HEK293 (cell line): ENCODE results near the gene MRTFA.

Experiments
- CTCF ChIA-PET: fragments of 350-600 bp; formaldehyde crosslinking; extraction: SDS; loops from one replicate; lab custom pipeline; 2021; ENCODE audit warnings: antibody characterized with exemption; lab: Yijun Ruan, JAX
- POLR2A ChIA-PET: fragments of 300-600 bp; formaldehyde crosslinking; extraction: SDS; loops from one replicate; lab custom pipeline; 2020; ENCODE audit warnings: antibody characterized with exemption, inconsistent platforms; lab: Yijun Ruan, JAX
- H3K27ac ChIP-seq: fragments of 200-500 bp; sonication (Bioruptor generic); 2 replicates; pipeline ENCODE4 v1.5.1; 2014; ENCODE audit warnings: low read depth, low read length, control low read depth, inconsistent platforms; ENCODE audit errors: extremely low read depth
- H3K36me3 ChIP-seq, 2 experiments: fragments of 200-500 bp in 1 of 2; sonication (Bioruptor generic) in 1 of 2; 1 replicate in 1 of 2; 2 replicates in 1 of 2; pipeline ENCODE4 v1.5.1; 2014 to 2017; ENCODE audit warnings: inconsistent platforms in 2 of 2, low read length in 2 of 2; ENCODE audit not compliant: control insufficient read depth in 2 of 2, insufficient read depth in 1 of 2
- H3K4me1 ChIP-seq: fragments of 200-500 bp; sonication (Bioruptor generic); 2 replicates; pipeline ENCODE4 v1.5.1; 2014; ENCODE audit warnings: mild to moderate bottlenecking, low read length, inconsistent platforms; ENCODE audit not compliant: control insufficient read depth, insufficient read depth
- H3K4me3 ChIP-seq: 2 replicates; pipeline ENCODE4 v1.5.1; 2011; ENCODE audit warnings: low read depth, mild to moderate bottlenecking, control low read depth, low read length, moderate library complexity
- H3K9me3 ChIP-seq: fragments of 200-500 bp; sonication (Bioruptor generic); 2 replicates; pipeline ENCODE4 v1.5.1; 2014; ENCODE audit warnings: low read depth, low read length, inconsistent platforms; ENCODE audit not compliant: control insufficient read depth, insufficient read depth
- HOXD13 ChIP-seq: sonication (generic); formaldehyde crosslinking; IDR thresholded peaks from 2 replicates; pipeline ENCODE4 v1.8.0; 2022; ENCODE audit warnings: missing genetic modification reagents, borderline replicate concordance
- SCRT1 ChIP-seq: fragments of 450-650 bp; formaldehyde crosslinking; IDR thresholded peaks from 2 replicates; pipeline ENCODE4 v1.5.1; 2016; ENCODE audit warnings: missing biosample characterization, missing genetic modification characterization, borderline replicate concordance
- SP7 ChIP-seq: fragments of 450-650 bp; formaldehyde crosslinking; IDR thresholded peaks from 2 replicates; pipeline ENCODE4 v1.5.1; 2016; ENCODE audit warnings: missing biosample characterization, missing genetic modification characterization
- ZBTB1 ChIP-seq: fragments of 450-650 bp; formaldehyde crosslinking; IDR thresholded peaks from 2 replicates; pipeline ENCODE4 v1.5.1; 2016; ENCODE audit warnings: missing biosample characterization, missing genetic modification characterization
- ZNF112 ChIP-seq: fragments of 450-650 bp; formaldehyde crosslinking; IDR thresholded peaks from 2 replicates; pipeline ENCODE4 v1.5.0; 2017; ENCODE audit warnings: missing biosample characterization, missing genetic modification characterization
- ZNF239 ChIP-seq: fragments of 450-650 bp; formaldehyde crosslinking; IDR thresholded peaks from 2 replicates; pipeline ENCODE4 v1.5.1; 2016; ENCODE audit warnings: missing biosample characterization, missing genetic modification characterization
- ZNF341 ChIP-seq: fragments of 450-650 bp; formaldehyde crosslinking; IDR thresholded peaks from 2 replicates; pipeline ENCODE4; 2016; ENCODE audit warnings: low read depth, missing biosample characterization, missing genetic modification characterization
- ZNF394 ChIP-seq: fragments of 450-650 bp; formaldehyde crosslinking; IDR thresholded peaks from 2 replicates; pipeline ENCODE4 v1.5.1; 2016; ENCODE audit warnings: missing biosample characterization, missing genetic modification characterization, mild to moderate bottlenecking, moderate library complexity, borderline replicate concordance
- ZNF501 ChIP-seq: fragments of 450-650 bp; formaldehyde crosslinking; IDR thresholded peaks from 2 replicates; pipeline ENCODE4 v1.5.1; 2016; ENCODE audit warnings: missing biosample characterization, missing genetic modification characterization
- ZNF510 ChIP-seq: fragments of 450-650 bp; formaldehyde crosslinking; IDR thresholded peaks from 2 replicates; pipeline ENCODE4 v1.5.1; 2018; ENCODE audit warnings: mild to moderate bottlenecking, missing genetic modification characterization, missing biosample characterization; ENCODE audit not compliant: insufficient replicate concordance
- ZNF530 ChIP-seq: fragments of 450-650 bp; formaldehyde crosslinking; IDR thresholded peaks from 2 replicates; pipeline ENCODE4 v1.5.1; 2016; ENCODE audit warnings: low read depth, missing biosample characterization, missing genetic modification characterization
- ZNF558 ChIP-seq: fragments of 450-650 bp; formaldehyde crosslinking; IDR thresholded peaks from 2 replicates; pipeline ENCODE4 v1.5.1; 2016; ENCODE audit warnings: missing biosample characterization, missing genetic modification characterization
- ZNF654 ChIP-seq: fragments of 450-650 bp; formaldehyde crosslinking; IDR thresholded peaks from 2 replicates; pipeline ENCODE4 v1.5.1; 2016; ENCODE audit warnings: low read depth, missing biosample characterization, missing genetic modification characterization
- ZNF777 ChIP-seq: fragments of 450-650 bp; formaldehyde crosslinking; IDR thresholded peaks from 2 replicates; pipeline ENCODE4 v1.5.1; 2017; ENCODE audit warnings: missing biosample characterization, missing genetic modification characterization, borderline replicate concordance
- ZNF792 ChIP-seq: fragments of 450-650 bp; formaldehyde crosslinking; IDR thresholded peaks from 2 replicates; pipeline ENCODE4 v1.5.1; 2016; ENCODE audit warnings: missing biosample characterization, missing genetic modification characterization
- ZNF837 ChIP-seq: fragments of 450-650 bp; formaldehyde crosslinking; IDR thresholded peaks from 2 replicates; pipeline ENCODE4 v1.5.1; 2016; ENCODE audit warnings: missing biosample characterization, missing genetic modification characterization
- ZSCAN30 ChIP-seq: fragments of 450-650 bp; IDR thresholded peaks from 2 replicates; pipeline ENCODE4 v1.5.1; 2018; ENCODE audit warnings: missing biosample characterization, mild to moderate bottlenecking, missing genetic modification characterization, moderate library complexity
- TF ChIP-seq, protein P1 (sequence below): fragments of 450-650 bp; formaldehyde crosslinking; IDR thresholded peaks from 2 replicates; pipeline ENCODE4 v1.5.1; 2016; ENCODE audit warnings: missing biosample characterization, missing genetic modification characterization, low read depth
- TF ChIP-seq, protein P2 (sequence below): fragments of 450-650 bp; formaldehyde crosslinking; IDR thresholded peaks from 2 replicates; pipeline ENCODE4 v1.5.1; 2016; ENCODE audit warnings: missing biosample characterization, missing genetic modification characterization
- TF ChIP-seq, protein P3 (sequence below): fragments of 450-650 bp; formaldehyde crosslinking; IDR thresholded peaks from 2 replicates; pipeline ENCODE4 v1.5.1; 2016; ENCODE audit warnings: missing biosample characterization, missing genetic modification characterization
- TF ChIP-seq, protein P4 (sequence below): sonication (generic); formaldehyde crosslinking; IDR thresholded peaks from 2 replicates; pipeline ENCODE4 v1.8.1; 2022; ENCODE audit warnings: mild to moderate bottlenecking, moderate library complexity, missing genetic modification reagents

The MRTFA gene

DNA sequence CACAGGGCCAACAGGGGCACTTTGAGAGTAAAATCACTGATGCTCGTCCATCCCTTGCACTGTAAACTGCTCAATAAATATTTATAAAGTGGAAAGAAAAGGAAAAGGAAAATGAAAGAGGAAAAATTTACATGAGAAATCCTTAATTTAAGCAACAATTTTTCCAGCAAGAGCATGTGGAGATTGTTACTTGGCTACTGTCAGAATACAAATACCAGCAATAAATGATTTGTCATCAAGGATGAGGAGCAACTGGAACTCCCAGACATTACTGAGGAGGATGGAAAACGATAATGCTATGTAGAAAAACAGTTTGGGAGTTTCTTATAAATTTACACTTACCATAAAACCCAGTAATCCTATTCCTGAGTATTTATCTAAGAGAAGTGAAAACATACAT is 143.1 kb downstream of the MRTFA start (continued):
- TF ChIP-seq, protein P1, sequence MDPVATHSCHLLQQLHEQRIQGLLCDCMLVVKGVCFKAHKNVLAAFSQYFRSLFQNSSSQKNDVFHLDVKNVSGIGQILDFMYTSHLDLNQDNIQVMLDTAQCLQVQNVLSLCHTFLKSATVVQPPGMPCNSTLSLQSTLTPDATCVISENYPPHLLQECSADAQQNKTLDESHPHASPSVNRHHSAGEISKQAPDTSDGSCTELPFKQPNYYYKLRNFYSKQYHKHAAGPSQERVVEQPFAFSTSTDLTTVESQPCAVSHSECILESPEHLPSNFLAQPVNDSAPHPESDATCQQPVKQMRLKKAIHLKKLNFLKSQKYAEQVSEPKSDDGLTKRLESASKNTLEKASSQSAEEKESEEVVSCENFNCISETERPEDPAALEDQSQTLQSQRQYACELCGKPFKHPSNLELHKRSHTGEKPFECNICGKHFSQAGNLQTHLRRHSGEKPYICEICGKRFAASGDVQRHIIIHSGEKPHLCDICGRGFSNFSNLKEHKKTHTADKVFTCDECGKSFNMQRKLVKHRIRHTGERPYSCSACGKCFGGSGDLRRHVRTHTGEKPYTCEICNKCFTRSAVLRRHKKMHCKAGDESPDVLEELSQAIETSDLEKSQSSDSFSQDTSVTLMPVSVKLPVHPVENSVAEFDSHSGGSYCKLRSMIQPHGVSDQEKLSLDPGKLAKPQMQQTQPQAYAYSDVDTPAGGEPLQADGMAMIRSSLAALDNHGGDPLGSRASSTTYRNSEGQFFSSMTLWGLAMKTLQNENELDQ (tag by site-specific recombination), result no peak
- TF ChIP-seq ZSCAN30 (no peak), ZNF792 (tag by site-specific recombination) (no peak), ZNF777 (tag by site-specific recombination) (no peak), ZNF341 (no peak), ZNF239 (no peak), ZNF501 (tag by site-specific recombination) (no peak)

DNA sequence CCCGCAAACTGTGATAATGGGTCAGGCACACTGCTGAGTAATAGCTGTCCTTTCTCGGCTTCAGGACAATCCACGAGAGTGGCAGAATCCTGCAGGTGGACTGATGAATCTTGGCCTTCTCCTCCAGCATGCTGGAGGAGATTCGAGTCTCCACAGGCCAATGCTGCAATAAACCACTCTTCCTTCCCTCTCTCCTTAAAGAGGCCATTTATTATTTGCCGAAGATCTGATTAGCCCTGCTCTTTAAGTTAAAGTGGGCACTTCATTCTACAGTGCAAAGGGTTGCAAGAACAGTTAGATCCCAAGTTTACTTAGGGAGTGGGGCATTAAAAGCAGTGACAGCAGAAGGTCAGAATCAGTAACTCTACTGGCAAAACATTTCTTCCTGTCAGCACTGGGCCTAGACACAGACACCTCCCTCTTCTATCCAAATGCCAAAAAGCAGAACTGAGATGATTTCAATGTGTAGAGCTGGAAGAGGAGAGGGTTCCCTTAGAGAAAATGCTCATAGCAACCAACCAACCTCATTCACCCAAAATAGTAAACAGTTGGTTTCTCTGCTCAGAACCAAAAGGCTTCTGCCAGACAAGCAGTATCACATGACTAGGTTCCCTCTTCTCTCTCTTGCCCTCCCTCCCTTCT is 144.4 kb downstream of the MRTFA start:
- POLR2A ChIA-PET, result no interaction called here
- CTCF ChIA-PET, result interaction anchor here (0.9 to 2.3 kb wide), 5 partner anchors 10 to 154 kb away, joined by 3 to 8 read pairs (median 4); no protein-coding TSS in a partner anchor
- Histone ChIP-seq H3K36me3 (no peaks in the 10 kb centered on the region; a peak in 1 of 3 replicates), H3K4me3 (no peak overlapping the region), H3K4me1 (no peaks in the 10 kb centered on the region), H3K27ac (no peak overlapping the region), H3K9me3 (no peaks in the 10 kb centered on the region)
- TF ChIP-seq ZNF510 (tag by site-specific recombination) (no peak), SP7 (tag by site-specific recombination) (no peak), ZNF837 (tag by site-specific recombination) (no peak), SCRT1 (tag by site-specific recombination) (no peak), ZNF394 (tag by site-specific recombination) (no peak), ZBTB1 (tag by site-specific recombination) (no peak), ZNF112 (tag by site-specific recombination) (no peak), ZNF558 (tag by site-specific recombination) (no peak), ZNF654 (tag by site-specific recombination) (no peak), HOXD13 (CRISPR knock-in tag) (no peak), ZNF530 (no peak)
- TF ChIP-seq, protein P2, sequence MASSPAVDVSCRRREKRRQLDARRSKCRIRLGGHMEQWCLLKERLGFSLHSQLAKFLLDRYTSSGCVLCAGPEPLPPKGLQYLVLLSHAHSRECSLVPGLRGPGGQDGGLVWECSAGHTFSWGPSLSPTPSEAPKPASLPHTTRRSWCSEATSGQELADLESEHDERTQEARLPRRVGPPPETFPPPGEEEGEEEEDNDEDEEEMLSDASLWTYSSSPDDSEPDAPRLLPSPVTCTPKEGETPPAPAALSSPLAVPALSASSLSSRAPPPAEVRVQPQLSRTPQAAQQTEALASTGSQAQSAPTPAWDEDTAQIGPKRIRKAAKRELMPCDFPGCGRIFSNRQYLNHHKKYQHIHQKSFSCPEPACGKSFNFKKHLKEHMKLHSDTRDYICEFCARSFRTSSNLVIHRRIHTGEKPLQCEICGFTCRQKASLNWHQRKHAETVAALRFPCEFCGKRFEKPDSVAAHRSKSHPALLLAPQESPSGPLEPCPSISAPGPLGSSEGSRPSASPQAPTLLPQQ, result no peak
- TF ChIP-seq, protein P3, sequence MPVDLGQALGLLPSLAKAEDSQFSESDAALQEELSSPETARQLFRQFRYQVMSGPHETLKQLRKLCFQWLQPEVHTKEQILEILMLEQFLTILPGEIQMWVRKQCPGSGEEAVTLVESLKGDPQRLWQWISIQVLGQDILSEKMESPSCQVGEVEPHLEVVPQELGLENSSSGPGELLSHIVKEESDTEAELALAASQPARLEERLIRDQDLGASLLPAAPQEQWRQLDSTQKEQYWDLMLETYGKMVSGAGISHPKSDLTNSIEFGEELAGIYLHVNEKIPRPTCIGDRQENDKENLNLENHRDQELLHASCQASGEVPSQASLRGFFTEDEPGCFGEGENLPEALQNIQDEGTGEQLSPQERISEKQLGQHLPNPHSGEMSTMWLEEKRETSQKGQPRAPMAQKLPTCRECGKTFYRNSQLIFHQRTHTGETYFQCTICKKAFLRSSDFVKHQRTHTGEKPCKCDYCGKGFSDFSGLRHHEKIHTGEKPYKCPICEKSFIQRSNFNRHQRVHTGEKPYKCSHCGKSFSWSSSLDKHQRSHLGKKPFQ (tag by site-specific recombination), result no peak
- TF ChIP-seq, protein P4, sequence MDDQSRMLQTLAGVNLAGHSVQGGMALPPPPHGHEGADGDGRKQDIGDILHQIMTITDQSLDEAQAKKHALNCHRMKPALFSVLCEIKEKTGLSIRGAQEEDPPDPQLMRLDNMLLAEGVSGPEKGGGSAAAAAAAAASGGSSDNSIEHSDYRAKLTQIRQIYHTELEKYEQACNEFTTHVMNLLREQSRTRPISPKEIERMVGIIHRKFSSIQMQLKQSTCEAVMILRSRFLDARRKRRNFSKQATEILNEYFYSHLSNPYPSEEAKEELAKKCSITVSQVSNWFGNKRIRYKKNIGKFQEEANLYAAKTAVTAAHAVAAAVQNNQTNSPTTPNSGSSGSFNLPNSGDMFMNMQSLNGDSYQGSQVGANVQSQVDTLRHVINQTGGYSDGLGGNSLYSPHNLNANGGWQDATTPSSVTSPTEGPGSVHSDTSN (CRISPR knock-in tag), result no peak
